HFFc6 (cell line): ENCODE measurements around the gene ZNF385D. TPM values are rescaled to one million over a fixed set of nuclear protein-coding genes. Genes with fewer than 3 reads are reported as not detected.

Experiments
- DNase-seq: peaks from one replicate; pipeline ENCODE4 v3.0.0-alpha.2; 2018
- H3K27ac Mint-ChIP-seq: 2 replicates; pipeline ENCODE4 v1.8.0; 2020; ENCODE audit warnings: mild to moderate bottlenecking, mixed read lengths
- H3K27me3 Mint-ChIP-seq: 2 replicates; pipeline ENCODE4 v1.8.0; 2021; ENCODE audit warnings: mild to moderate bottlenecking, moderate library complexity, mixed read lengths; ENCODE audit not compliant: insufficient read depth
- H3K36me3 Mint-ChIP-seq: 2 replicates; pipeline ENCODE4 v1.8.0; 2021; ENCODE audit warnings: low read depth, mixed read lengths
- H3K4me1 Mint-ChIP-seq: 2 replicates; pipeline ENCODE4 v1.8.0; 2020; ENCODE audit warnings: low read depth, mixed read lengths
- H3K4me3 Mint-ChIP-seq: 2 replicates; pipeline ENCODE4 v1.8.0; 2020; ENCODE audit warnings: mild to moderate bottlenecking, moderate library complexity, mixed read lengths
- H3K9me3 Mint-ChIP-seq: 2 replicates; pipeline ENCODE4 v1.8.0; 2020; ENCODE audit warnings: mild to moderate bottlenecking, mixed read lengths
- CTCF ChIP-seq: fragments of 200-600 bp; sonication (generic); IDR thresholded peaks from 2 replicates; pipeline ENCODE4 v1.5.0; 2021; ENCODE audit warnings: antibody characterized with exemption, mild to moderate bottlenecking
- total RNA-seq, 6 experiments: library from RNA; stranded (reverse); fragmentation: NEBNext Ultra II Directional; extraction: Animal tissue kit (Norgen Biotek cat#: 25700); gene quantifications; 2 replicates in 1 of 6; 3 replicates in 5 of 6; pipeline ENCODE4 v1.2.3, GENCODE V29; 2021

The ZNF385D gene
- total RNA-seq, 6 experiments from 2014 or later, result 3.0 to 4.8 (median 4.1) TPM

DNA sequence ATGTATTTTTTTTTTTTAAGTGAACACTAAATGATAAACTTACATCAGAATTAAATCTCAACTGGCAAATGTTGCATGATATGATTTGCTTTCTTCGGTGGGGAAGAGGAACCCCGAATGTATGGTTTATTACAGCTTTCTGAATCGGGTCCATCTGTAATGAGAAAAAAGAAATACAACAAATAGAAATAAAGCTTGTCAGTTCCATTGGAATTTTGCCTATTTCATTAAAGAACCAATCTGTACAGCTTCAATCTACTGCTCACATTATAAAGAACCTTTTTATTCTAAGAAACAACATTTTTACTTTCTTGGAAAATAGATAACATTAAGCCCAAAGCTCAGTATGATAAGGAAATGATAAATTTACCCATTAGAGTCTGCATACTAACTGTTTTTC, 186.5 kb downstream of the ZNF385D start:
- Mint-ChIP-seq H3K9me3 (no peaks in the 10 kb centered on the region), H3K36me3 (0 out of 2 replicates have a peak, but pooled peaks cover 4% of the 10 kb centered on the region), H3K27me3 (no peaks in the 10 kb centered on the region), H3K4me1 (peaks cover 6% of the 10 kb centered on the region), H3K4me3 (no peak overlapping the region), H3K27ac (no peak overlapping the region)
- no peak for TF ChIP-seq CTCF
- no peak for DNase-seq

GRCh38 chr3:21562243-21562642, 188.8 kb downstream of the ZNF385D start:
- no peak for DNase-seq
- Mint-ChIP-seq H3K27me3 (no peaks in the 10 kb centered on the region; the same call in 1 of the 2 replicates), H3K4me3 (no peak overlapping the region), H3K27ac (no peak overlapping the region), H3K36me3 (0 out of 2 replicates have a peak, but pooled peaks cover 4% of the 10 kb centered on the region), H3K4me1 (peaks cover 6% of the 10 kb centered on the region), H3K9me3 (peaks cover 2% of the 10 kb centered on the region; the same call in 1 of the 2 replicates)
- TF ChIP-seq CTCF, result no peak

GRCh38 chr3:21561472-21561871, 189.5 kb downstream of the ZNF385D start:
- TF ChIP-seq CTCF, result no peak
- H3K36me3 Mint-ChIP-seq, result 0 out of 2 replicates have a peak, but pooled peaks cover 4% of the 10 kb centered on the region
- H3K27ac Mint-ChIP-seq, result no peak overlapping the region
- H3K4me3 Mint-ChIP-seq, result no peak overlapping the region
- DNase-seq, result no peak
- no peaks in the 10 kb centered on the region; the same call in 1 of the 2 replicates for H3K27me3 Mint-ChIP-seq
- peaks cover 7% of the 10 kb centered on the region; the same call in 1 of the 2 replicates for H3K9me3 Mint-ChIP-seq
- H3K4me1 Mint-ChIP-seq, result peaks cover 6% of the 10 kb centered on the region

DNA sequence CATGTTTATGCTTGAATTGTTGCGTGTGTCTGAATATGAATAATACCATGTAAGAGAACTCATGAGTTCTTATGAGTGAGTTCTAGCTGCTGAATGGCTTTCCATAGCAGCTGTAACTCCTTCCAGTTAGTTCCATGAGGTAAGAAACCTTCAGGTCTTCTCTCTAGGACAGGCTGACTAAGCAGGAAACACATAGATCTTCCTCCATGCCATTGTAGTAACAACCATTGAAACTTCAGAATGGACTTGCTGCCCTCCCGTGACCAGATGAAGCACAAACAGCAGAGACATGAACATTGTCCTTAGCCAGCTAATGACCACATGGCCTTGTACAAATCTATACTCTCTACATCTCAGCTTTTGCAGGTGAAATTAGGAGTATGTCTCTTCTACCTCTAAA, 200.0 kb downstream of the ZNF385D start:
- H3K4me3 Mint-ChIP-seq, result no peak overlapping the region
- peaks cover 17% of the 10 kb centered on the region for H3K4me1 Mint-ChIP-seq
- no peaks in the 10 kb centered on the region for H3K9me3 Mint-ChIP-seq
- no peaks in the 10 kb centered on the region for H3K27me3 Mint-ChIP-seq
- DNase-seq, result peak; percentile 49
- no peaks in the 10 kb centered on the region for H3K36me3 Mint-ChIP-seq
- H3K27ac Mint-ChIP-seq, result no peak overlapping the region
- TF ChIP-seq CTCF, result peak; percentile 61

- no peak for TF ChIP-seq CTCF
- H3K9me3 Mint-ChIP-seq, result no peaks in the 10 kb centered on the region
- H3K27me3 Mint-ChIP-seq, result peaks cover 2% of the 10 kb centered on the region; the same call in 1 of the 2 replicates
- H3K4me1 Mint-ChIP-seq, result peaks cover 26% of the 10 kb centered on the region; the same call in 1 of the 2 replicates
- no peak overlapping the region for H3K27ac Mint-ChIP-seq
- H3K36me3 Mint-ChIP-seq, result no peaks in the 10 kb centered on the region
- DNase-seq, result no peak
- H3K4me3 Mint-ChIP-seq, result no peak overlapping the region; the same call in 1 of the 2 replicates
Observed at GRCh38 chr3:21544076-21544462, 206.9 kb downstream of the ZNF385D start.
